Gastroesophageal sphincter (tissue), 4 donors: Measurements from ENCODE around the gene GPR137C. TPM values are rescaled to one million over a fixed set of nuclear protein-coding genes. Genes with fewer than 3 reads are reported as not detected.

ENCODE experiments used
- ATAC-seq: fragments of 150-250 bp; one replicate; pipeline ENCODE4 v1.9.1; 2016; ENCODE audit warnings: mild to moderate bottlenecking, moderate library complexity
- H3K27ac ChIP-seq, 4 donors: fragments of 200-600 bp; sonication (generic) in 3 of 4; 1 replicate in 3 of 4; 2 replicates in 1 of 4; pipeline ENCODE4 v1.5.1; 2016 to 2019
- H3K27me3 ChIP-seq: fragments of 200-600 bp; sonication (generic); one replicate; pipeline ENCODE4 v1.5.1; 2019
- H3K36me3 ChIP-seq, 2 donors: fragments of 200-600 bp; sonication (generic); one replicate each; pipeline ENCODE4 v1.5.1; 2019; ENCODE audit warnings: control low read depth in 1 of 2
- H3K4me1 ChIP-seq, 3 donors: fragments of 200-600 bp; sonication (generic); 1 replicate in 2 of 3; 2 replicates in 1 of 3; pipeline ENCODE4 v1.5.1; 2016 to 2019; ENCODE audit warnings: control low read depth in 2 of 3
- H3K4me3 ChIP-seq, 2 donors: fragments of 200-600 bp; sonication (generic); one replicate each; pipeline ENCODE4 v1.5.1; 2019; ENCODE audit warnings: mild to moderate bottlenecking in 1 of 2, moderate library complexity in 1 of 2
- H3K9me3 ChIP-seq, 3 donors: fragments of 200-600 bp; sonication (generic); one replicate each; pipeline ENCODE4 v1.5.1; 2017 to 2019; ENCODE audit warnings: control low read depth in 2 of 3
- CTCF ChIP-seq, 4 experiments: fragments of 200-600 bp in 2 of 4; fragments of 450-650 bp in 2 of 4; sonication (generic) in 1 of 4; IDR thresholded peaks; one replicate each; pipeline ENCODE4 v1.5.1; 2017 to 2019; ENCODE audit warnings: antibody characterized with exemption in 4 of 4, mild to moderate bottlenecking in 2 of 4, moderate library complexity in 2 of 4
- EP300 ChIP-seq: sonication (generic); formaldehyde crosslinking; IDR thresholded peaks from one replicate; pipeline ENCODE4 v1.6.1; 2017; ENCODE audit warnings: antibody characterized with exemption, mild to moderate bottlenecking
- POLR2A ChIP-seq, 2 donors: fragments of 450-650 bp; IDR thresholded peaks; one replicate each; pipeline ENCODE4 v1.6.1; 2017; ENCODE audit warnings: antibody characterized with exemption in 2 of 2, mild to moderate bottlenecking in 2 of 2, moderate library complexity in 1 of 2
- POLR2AphosphoS5 ChIP-seq: sonication (generic); formaldehyde crosslinking; IDR thresholded peaks from one replicate; pipeline ENCODE4 v1.6.1; 2017; ENCODE audit warnings: antibody characterized with exemption
- WGBS, 2 donors: methylation state at CpG; one replicate each; pipeline ENCODE4 v1.1.5; 2018; ENCODE audit warnings: low coverage in 1 of 2; 5-methylcytosine and 5-hydroxymethylcytosine counted together
- total RNA-seq, 4 donors: library from RNA; depleted of rRNA; stranded (reverse); fragments of >200 nt; gene quantifications; one replicate each; pipeline ENCODE4 v1.1.0, GENCODE V29; 2016

GPR137C gene
- total RNA-seq, 4 donors from 2014 or later, result 0.12 to 0.54 (median 0.19) TPM

DNA sequence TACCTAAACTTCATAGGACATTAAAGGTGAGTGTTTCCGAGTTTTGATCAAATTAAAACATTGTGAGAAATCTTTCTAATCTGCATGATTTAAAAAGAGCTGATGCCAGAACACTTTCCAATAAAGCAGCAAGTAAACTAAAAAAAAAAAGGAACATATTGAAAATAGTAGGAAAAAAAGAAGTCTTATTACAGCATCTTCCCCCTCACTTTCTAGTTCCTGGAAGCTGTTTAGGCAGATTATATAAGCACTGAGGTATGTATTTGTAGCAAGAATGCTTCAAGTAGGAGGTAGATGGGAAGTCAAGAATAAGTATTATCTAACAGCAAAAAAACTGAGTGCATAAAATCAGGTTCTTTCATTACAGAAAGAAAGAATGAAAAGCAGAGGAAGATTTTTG is 96.9 kb downstream of the GPR137C start:
- H3K27ac ChIP-seq, result no peak overlapping the region
- H3K4me3 ChIP-seq, result no peak overlapping the region
- WGBS, 2 donors, result 89 to 100% methylated on average over 1 of the region's 1 CpG
- no peak for ATAC-seq
- TF ChIP-seq POLR2A (IDR thresholded peaks at IDR 0.05) (no peak), CTCF (IDR thresholded peaks at IDR 0.05) (no peak), EP300 (no peak), POLR2AphosphoS5 (no peak)
- no peaks in the 10 kb centered on the region for H3K9me3 ChIP-seq
- no peaks in the 10 kb centered on the region for H3K4me1 ChIP-seq
- H3K27me3 ChIP-seq, result no peaks in the 10 kb centered on the region
- peaks cover 0 to 66% of the 10 kb centered on the region in 2 donors for H3K36me3 ChIP-seq

DNA sequence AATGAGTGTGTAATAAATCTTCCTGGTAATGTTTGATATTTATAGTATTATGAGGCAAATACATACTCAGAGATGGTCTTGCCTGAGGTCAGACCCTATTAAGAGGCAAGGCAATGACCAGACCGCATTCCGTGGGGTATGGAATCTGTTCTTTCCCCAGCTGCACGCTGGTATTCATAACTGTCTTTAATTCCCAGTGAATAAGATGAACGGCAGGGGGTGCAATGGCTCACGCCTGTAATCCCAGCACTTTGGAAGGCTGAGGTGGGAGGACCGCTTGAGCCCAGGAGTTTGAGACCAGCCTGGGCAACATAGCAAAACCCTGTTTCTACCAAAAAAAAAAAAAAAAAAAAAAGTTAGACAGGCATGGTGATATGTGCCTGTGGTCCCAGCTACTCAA is 98.1 kb downstream of the GPR137C start:
- Histone ChIP-seq H3K9me3 (no peaks in the 10 kb centered on the region), H3K4me3 (no peak overlapping the region), H3K4me1 (no peaks in the 10 kb centered on the region), H3K27me3 (no peaks in the 10 kb centered on the region), H3K27ac (no peak overlapping the region), H3K36me3 (peaks cover 0 to 66% of the 10 kb centered on the region in 2 donors)
- ATAC-seq, result no peak
- 80 to 89% methylated on average over 3 of the region's 6 CpGs for WGBS, 2 donors
- TF ChIP-seq POLR2A (IDR thresholded peaks at IDR 0.05), result no peak
- no peak for TF ChIP-seq CTCF (IDR thresholded peaks at IDR 0.05)
- TF ChIP-seq EP300, result no peak
- TF ChIP-seq POLR2AphosphoS5, result no peak

- TF ChIP-seq POLR2A (IDR thresholded peaks at IDR 0.05) (no peak), CTCF (IDR thresholded peaks at IDR 0.05) (no peak), EP300 (no peak), POLR2AphosphoS5 (no peak)
- H3K27me3 ChIP-seq, result no peaks in the 10 kb centered on the region
- peaks cover 0 to 58% of the 10 kb centered on the region in 2 donors for H3K36me3 ChIP-seq
- no peak overlapping the region for H3K4me3 ChIP-seq
- no peak for ATAC-seq
- no peak overlapping the region for H3K27ac ChIP-seq
- H3K4me1 ChIP-seq, result no peaks in the 10 kb centered on the region
- no peaks in the 10 kb centered on the region for H3K9me3 ChIP-seq
Measured at GRCh38 chr14:52656905-52657304, 104.3 kb downstream of the GPR137C start.

DNA sequence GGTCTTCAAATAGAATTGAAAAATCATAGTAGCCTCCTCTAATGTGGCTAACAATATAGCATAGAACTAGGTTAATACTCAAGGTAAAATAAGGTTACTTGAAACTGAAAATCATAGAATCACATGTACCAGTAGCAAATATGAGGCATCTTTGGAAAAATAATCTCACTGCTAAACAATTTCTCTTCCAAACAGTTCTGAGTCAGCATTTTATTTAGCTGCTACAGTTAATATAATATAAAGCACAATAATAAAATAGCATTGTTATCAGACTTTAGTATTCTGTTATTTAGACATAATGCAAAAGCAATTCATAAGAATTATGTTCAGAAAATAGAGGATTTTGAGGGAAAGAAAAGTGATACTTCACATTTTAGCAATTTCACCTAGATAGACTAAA is 107.7 kb downstream of the GPR137C start:
- Histone ChIP-seq H3K36me3 (peaks cover 0 to 60% of the 10 kb centered on the region in 2 donors), H3K27me3 (no peaks in the 10 kb centered on the region), H3K9me3 (no peaks in the 10 kb centered on the region), H3K4me3 (no peak overlapping the region), H3K27ac (no peak overlapping the region), H3K4me1 (no peaks in the 10 kb centered on the region)
- TF ChIP-seq POLR2A (IDR thresholded peaks at IDR 0.05) (no peak), CTCF (IDR thresholded peaks at IDR 0.05) (no peak), POLR2AphosphoS5 (no peak), EP300 (no peak)
- ATAC-seq, result no peak

DNA sequence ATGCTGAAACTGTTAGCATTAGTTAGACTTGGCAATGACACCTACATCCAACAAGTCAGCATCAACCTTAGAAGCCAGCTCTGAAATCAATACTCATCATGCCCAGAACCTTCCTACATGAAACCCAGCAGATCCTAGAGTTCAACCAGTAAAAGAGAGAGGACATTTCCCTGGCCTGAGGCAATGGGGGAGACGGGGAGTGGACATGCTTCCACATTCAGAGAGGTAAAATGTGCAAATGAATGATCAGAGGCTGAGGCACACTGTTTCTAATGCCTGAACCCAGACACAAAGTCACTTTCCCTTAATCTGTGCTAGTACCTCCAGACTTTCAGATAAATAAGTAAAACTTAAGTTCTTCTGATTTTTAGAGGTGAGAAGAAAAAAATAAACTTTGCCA is 108.2 kb downstream of the GPR137C start:
- WGBS, 2 donors, result 75 to 100% methylated on average over 1 of the region's 1 CpG
- no peaks in the 10 kb centered on the region for H3K9me3 ChIP-seq

More for the DNA sequence above, 108.2 kb downstream of the GPR137C start:
- Histone ChIP-seq H3K4me3 (no peak overlapping the region), H3K27me3 (no peaks in the 10 kb centered on the region), H3K36me3 (peaks cover 0 to 61% of the 10 kb centered on the region in 2 donors), H3K27ac (no peak overlapping the region), H3K4me1 (no peaks in the 10 kb centered on the region)
- no peak for ATAC-seq
- TF ChIP-seq POLR2A (IDR thresholded peaks at IDR 0.05) (no peak), CTCF (IDR thresholded peaks at IDR 0.05) (no peak), EP300 (no peak), POLR2AphosphoS5 (no peak)
